BE2C (cell line): ENCODE measurements around the gene A1BG. TPM values are rescaled to one million over a fixed set of nuclear protein-coding genes. Genes with fewer than 3 reads are reported as not detected.

Source experiments
- DNase-seq: peaks from one replicate; pipeline ENCODE4 v3.0.0-alpha.2; 2020
- H3K27me3 ChIP-seq: fragments of 250-450 bp; sonication (Bioruptor Pico); 2 replicates; pipeline ENCODE4 v1.5.1; 2020; ENCODE audit warnings: mild to moderate bottlenecking
- H3K36me3 ChIP-seq: fragments of 250-450 bp; sonication (Bioruptor Pico); 2 replicates; pipeline ENCODE4 v1.5.1; 2020; ENCODE audit warnings: mild to moderate bottlenecking
- H3K4me1 ChIP-seq: fragments of 250-450 bp; sonication (Bioruptor Pico); 2 replicates; pipeline ENCODE4 v1.5.1; 2020
- H3K4me3 ChIP-seq: 2 replicates; pipeline ENCODE4 v1.5.1; 2011; ENCODE audit warnings: low read depth, low read length
- H3K9me3 ChIP-seq: fragments of 250-450 bp; sonication (Bioruptor Pico); 2 replicates; pipeline ENCODE4 v1.5.1; 2020
- polyA plus RNA-seq: library from polyadenylated mRNA; unstranded; fragments of >200 nt; gene quantifications from one replicate; pipeline ENCODE4 v1.2.1, GENCODE V29; 2012; ENCODE audit warnings: low read depth, missing spikeins; ENCODE audit not compliant: insufficient read length, insufficient read depth
- TF ChIP-seq, protein P1 (sequence below): IDR thresholded peaks from 2 replicates; pipeline ENCODE4 v1.5.1; 2012; ENCODE audit warnings: mild to moderate bottlenecking, low read depth, low read length

A1BG gene, protein sequence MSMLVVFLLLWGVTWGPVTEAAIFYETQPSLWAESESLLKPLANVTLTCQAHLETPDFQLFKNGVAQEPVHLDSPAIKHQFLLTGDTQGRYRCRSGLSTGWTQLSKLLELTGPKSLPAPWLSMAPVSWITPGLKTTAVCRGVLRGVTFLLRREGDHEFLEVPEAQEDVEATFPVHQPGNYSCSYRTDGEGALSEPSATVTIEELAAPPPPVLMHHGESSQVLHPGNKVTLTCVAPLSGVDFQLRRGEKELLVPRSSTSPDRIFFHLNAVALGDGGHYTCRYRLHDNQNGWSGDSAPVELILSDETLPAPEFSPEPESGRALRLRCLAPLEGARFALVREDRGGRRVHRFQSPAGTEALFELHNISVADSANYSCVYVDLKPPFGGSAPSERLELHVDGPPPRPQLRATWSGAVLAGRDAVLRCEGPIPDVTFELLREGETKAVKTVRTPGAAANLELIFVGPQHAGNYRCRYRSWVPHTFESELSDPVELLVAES
- 13.3 TPM for polyA plus RNA-seq

DNA sequence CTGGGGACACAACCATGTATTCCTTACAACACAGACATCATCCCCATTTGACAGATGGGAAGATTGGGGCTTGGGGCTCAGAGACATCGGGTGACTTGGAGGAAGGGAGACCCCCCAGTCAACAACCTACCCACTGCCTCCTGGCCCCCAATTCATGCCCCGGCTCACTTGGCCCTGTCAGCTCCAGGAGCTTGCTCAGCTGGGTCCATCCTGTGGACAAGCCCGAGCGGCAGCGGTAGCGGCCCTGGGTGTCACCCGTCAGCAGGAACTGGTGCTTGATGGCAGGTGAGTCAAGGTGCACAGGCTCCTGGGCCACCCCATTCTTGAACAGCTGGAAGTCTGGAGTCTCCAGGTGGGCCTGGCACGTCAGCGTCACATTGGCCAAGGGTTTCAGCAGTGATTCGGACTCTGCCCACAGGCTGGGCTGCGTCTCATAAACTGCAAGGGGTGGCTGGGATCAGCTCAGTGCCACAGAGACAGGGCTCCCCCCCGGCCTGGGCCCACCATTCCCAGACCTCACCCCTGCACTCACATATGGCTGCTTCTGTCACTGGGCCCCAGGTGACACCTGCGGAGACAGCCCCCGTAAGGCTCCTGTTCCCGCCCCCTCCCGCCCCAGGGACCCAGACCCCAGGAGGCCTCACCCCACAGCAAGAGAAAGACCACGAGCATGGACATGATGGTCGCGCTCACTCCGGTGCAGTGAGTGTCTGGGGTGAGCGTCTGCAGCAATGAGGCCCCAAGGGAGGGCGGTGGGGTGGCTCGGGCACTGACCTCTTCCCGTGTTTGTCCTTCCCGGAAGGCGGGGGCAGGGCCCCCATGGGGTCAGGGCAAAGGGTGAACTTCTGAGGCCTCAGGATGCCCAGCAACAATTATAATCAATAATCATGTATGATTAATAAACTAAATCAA is at the start of gene A1BG:
TSS of gene A1BG (minus strand) at position 733 of the 912 bp plus-strand sequence. CDS start at position 678, 55 bp downstream.
- TF ChIP-seq, protein P1, sequence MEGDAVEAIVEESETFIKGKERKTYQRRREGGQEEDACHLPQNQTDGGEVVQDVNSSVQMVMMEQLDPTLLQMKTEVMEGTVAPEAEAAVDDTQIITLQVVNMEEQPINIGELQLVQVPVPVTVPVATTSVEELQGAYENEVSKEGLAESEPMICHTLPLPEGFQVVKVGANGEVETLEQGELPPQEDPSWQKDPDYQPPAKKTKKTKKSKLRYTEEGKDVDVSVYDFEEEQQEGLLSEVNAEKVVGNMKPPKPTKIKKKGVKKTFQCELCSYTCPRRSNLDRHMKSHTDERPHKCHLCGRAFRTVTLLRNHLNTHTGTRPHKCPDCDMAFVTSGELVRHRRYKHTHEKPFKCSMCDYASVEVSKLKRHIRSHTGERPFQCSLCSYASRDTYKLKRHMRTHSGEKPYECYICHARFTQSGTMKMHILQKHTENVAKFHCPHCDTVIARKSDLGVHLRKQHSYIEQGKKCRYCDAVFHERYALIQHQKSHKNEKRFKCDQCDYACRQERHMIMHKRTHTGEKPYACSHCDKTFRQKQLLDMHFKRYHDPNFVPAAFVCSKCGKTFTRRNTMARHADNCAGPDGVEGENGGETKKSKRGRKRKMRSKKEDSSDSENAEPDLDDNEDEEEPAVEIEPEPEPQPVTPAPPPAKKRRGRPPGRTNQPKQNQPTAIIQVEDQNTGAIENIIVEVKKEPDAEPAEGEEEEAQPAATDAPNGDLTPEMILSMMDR, result no peak
- Histone ChIP-seq H3K9me3 (no peaks in the 10 kb centered on the region), H3K27me3 (no peaks in the 10 kb centered on the region), H3K4me1 (no peaks in the 10 kb centered on the region), H3K4me3 (no peak within 1 kb of the TSS), H3K36me3 (peaks cover 2% of the 10 kb centered on the region; the same call in 1 of the 2 replicates)
- DNase-seq, result no peak

DNA sequence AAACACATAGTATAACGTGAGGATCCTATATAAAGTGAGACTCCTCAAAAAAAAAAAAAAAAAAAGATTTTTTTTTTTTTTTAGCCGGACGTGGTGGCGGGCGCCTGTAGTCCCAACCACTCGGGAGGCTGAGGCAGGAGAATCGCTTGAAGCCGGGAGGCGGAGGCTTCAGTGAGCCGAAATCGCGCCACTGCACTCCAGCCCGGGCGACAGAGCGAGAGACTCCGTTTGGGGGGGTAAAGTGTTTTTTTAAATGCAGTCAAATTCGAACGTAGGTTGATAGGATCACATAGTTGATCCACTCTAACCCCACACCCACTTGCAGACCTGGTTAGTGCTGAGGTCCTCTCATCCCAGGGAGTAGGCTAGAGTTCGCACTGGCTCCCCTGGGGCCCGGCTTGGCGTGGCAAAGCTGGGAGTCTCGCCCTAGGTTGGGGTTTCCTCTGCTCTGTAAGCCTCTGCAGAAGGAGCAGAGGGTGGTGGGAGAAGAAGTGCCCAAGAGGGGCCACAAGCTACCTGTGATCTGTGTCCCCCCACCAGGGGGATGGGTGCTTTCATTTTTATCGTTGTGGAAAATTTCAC is 48.6 kb upstream of the A1BG start:
- no peak for DNase-seq
- Histone ChIP-seq H3K27me3 (no peaks in the 10 kb centered on the region), H3K36me3 (no peaks in the 10 kb centered on the region), H3K9me3 (no peaks in the 10 kb centered on the region), H3K4me3 (peak overlapping the region; percentile 81), H3K4me1 (peaks cover 3% of the 10 kb centered on the region; the same call in 1 of the 2 replicates)
- TF ChIP-seq, protein P1, result no peak

- peak; percentile 99 for DNase-seq
- no peaks in the 10 kb centered on the region for H3K27me3 ChIP-seq
- TF ChIP-seq, protein P1, result no peak
- peaks cover 3% of the 10 kb centered on the region; the same call in 1 of the 2 replicates for H3K4me1 ChIP-seq
- peak overlapping the region; percentile 81 for H3K4me3 ChIP-seq
- no peaks in the 10 kb centered on the region for H3K9me3 ChIP-seq
- no peaks in the 10 kb centered on the region for H3K36me3 ChIP-seq
Measured at GRCh38 chr19:58400916-58401839, 47.9 kb upstream of the A1BG start.

DNA sequence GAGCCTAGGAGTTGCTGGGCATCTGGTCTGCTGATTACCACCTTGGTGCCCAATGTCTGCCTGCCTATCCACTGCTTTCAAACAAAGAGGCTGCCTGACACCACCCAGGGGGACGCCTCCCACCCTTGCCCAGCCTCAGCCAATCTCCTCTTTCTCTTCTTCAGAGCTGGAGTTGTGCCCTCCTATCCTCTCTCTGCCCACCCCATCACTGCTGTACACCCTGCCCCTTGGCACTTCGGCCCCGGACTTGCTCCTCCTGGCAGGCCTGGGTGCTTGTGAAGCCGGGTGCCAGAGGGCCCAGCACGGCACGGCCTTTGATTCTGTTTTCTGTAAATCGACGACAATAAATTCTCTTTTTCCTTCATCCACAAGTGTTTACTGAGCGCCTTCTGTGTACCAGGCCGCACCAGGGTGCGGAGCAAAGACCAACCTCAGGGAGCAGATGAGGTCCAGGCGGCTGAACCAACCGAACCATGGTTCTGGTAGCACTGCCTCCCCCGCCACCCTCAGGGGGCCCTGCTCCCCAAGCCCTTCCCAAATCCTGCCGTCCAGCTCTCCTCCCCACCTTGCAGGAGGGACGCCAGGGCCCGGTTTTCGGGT is 47.1 kb upstream of the A1BG start:
- Histone ChIP-seq H3K4me1 (peaks cover 3% of the 10 kb centered on the region; the same call in 1 of the 2 replicates), H3K27me3 (no peaks in the 10 kb centered on the region; the same call in 1 of the 2 replicates), H3K4me3 (peak overlapping the region; percentile 44), H3K36me3 (peaks cover 7% of the 10 kb centered on the region), H3K9me3 (no peaks in the 10 kb centered on the region)
- TF ChIP-seq, protein P1, result no peak
- DNase-seq, result no peak

DNA sequence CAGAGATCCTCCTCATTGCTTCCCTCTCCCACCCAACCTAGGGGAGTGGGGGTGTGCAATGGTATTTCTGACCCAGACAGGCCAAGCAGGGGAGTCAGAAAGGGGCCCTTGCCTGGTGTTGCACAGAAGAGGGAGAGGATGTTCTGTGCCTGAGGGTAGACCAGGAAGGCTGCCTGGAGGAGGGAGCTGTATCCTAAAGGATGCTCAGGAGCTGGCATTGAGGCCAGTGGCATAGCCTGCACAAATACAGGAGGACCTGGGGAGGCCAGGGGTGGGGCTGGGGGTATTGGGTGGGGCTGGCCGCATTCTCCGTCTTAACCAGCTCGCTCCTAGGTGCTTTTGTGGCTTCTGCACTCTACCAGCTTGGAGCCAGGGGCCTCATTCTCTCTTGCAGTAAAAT is 46.6 kb upstream of the A1BG start:
- H3K4me1 ChIP-seq, result peaks cover 3% of the 10 kb centered on the region; the same call in 1 of the 2 replicates
- H3K4me3 ChIP-seq, result no peak overlapping the region
- H3K36me3 ChIP-seq, result peaks cover 12% of the 10 kb centered on the region
- TF ChIP-seq, protein P1, result no peak
- H3K27me3 ChIP-seq, result no peaks in the 10 kb centered on the region; the same call in 1 of the 2 replicates
- H3K9me3 ChIP-seq, result no peaks in the 10 kb centered on the region
- no peak for DNase-seq
